GM19193 (cell line): ENCODE results near the gene ADAMTS17.

Experiments
- POLR2A ChIP-seq: IDR thresholded peaks from 4 replicates; pipeline ENCODE4 v1.6.1; 2011; ENCODE audit not compliant: insufficient read depth, insufficient read length; ENCODE audit errors: extremely low read depth

Gene ADAMTS17

DNA sequence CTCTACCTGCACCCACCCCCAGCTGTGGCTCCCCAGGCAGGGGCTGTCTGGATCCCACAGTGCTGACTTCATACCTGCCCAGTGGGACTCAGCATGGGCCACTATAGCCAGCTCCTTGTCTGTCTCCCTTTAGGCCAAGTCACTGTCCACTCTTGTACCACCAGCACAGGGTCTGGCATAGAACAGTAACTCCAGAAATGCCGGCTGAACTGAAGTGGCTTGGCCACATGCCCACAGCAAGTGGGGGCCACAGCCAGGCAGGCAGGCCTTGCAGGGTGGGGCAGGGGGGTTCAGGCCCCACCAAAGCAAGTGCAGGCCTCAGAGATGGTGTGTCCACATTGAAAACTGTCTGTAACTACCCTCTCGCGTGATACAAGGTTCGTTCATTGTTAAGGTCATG is 355.9 kb downstream of the ADAMTS17 start:
- TF ChIP-seq POLR2A = no peak

- no peak for TF ChIP-seq POLR2A
These were observed 357.1 kb downstream of the ADAMTS17 start for GRCh38 chr15:99984491-99985243.

DNA sequence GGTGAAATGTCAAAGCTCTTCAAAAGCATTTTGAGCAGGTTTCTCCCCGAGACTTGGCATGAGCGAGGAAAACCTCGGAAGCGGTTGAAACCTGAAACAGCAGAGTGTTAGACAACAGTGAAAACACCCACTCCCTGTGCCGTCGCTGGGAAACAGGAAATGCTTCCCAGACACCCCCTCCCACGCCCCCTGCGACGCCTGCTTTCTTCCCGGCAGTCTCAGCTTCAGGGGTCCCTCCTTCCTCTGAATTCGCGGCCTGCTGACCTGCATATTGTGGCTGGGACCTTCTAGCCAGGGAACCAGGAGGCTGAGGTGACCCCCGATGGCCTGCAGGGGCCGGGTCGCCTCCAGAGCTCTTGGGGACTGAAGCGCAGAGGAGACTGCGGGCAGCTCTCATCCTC is 357.9 kb downstream of the ADAMTS17 start:
- TF ChIP-seq POLR2A = no peak

DNA sequence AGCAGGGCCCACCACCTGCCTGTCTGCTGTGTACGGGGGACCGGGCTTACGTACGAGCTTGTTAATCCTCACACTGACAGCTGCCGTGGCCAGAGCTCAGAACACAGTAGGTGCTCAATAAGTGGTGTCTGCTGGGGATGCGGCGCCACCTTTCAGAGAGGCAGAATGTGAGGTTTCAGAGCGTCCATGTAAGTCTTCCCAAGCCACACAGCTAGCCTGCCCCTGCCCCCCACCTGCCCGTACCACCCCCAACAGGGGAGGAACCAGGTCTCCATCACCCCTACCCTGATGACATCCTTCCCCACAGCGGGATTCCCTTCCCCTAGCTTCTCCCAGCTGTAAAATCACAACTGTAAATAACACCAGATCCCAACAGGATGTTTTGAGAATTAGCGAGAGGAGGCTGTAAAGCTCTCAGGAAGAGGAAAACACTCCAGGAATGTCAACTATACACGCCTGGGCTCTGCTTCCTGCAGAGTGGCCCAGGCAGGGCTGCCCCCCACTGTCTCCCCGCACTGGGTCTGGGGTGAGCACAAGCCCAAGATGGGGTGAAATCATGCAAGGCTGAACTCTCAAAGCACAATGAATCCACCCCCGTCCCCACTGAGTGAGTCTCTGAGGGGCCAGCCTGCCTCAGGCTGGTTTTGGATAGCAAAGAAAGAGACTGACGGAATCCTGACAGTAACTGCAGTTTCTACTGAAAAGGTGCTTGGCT is 358.4 kb downstream of the ADAMTS17 start:
- no peak for TF ChIP-seq POLR2A

DNA sequence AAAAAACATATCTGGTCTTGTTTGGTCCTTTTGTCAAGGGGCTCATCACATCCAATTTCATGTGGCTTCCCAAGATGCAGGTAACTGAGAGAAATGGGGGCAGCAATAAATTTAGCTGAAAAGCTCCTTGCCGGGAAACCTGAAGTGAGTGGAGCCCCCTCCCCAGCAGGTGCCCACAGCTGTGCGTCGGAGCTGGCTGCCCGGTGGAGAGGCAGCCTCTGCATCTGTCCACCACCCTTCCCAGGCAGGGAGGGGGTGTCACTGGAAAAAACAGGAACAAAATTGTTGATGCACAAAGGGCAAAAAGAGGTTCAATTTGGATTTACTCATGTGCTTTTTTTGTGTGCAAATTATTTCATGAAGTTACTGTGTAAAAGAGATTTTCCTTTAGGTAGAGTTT is 359.1 kb downstream of the ADAMTS17 start:
- TF ChIP-seq POLR2A = no peak

DNA sequence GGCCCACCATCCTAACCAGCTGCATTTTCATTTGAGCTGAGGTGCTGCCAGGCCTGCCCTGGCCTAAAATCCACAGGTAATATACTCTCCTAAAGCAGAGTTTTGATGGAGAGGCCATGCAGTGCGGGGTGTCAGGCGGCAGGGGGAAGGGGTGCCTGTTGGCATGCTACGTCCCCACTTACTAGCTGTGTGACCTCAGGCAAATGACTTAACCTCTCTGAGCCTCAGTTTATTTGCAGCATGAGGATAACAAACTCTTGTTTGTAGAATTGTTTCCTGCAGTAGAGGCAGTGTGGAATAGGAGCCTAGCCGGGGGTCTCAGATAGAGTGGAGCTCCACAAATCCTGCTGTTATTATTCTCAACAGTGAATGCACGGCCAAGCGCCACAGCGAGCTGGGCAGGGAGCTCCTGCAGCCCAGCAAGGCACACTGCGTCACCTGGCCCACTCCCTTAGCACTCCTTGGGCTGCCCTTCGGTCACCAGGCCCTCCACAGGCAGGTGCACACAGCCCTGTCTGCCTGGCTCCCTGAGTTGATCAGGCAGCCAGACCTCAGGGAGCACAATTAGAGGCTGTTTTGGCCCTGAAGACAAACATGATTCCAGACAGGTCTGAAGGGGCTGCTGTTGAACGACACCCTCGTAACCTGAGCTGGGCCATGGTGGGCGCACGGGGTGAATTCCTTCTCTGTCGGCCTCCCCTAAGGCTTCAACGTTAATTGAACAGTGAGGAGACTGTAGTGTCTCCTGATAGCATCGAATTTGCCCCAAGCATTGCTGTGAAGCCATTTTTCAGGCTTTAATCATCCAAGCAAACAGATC is 359.7 kb downstream of the ADAMTS17 start:
- TF ChIP-seq POLR2A = no peak

- TF ChIP-seq POLR2A = no peak
These were observed 360.6 kb downstream of the ADAMTS17 start for GRCh38 chr15:99981191-99981647.

DNA sequence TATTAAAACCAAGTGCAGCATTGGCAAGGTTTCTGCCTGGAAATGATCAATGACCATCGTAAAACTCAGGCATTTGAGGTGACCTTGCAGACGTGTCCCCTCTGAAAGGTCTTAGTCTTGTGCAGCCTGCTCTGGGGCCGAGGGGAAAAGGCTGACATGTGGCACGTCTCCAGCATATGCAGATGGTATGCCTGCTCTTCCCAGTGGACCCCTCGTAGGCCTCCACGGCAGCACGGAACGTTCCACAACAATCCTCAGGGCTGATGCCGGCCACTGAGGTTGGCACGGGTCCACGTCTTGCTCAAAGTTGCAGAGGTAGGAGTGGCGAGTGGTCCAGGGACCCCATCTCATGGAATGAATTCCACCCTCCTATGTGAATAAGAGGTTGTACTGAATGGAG is 361.0 kb downstream of the ADAMTS17 start:
- TF ChIP-seq POLR2A = no peak

DNA sequence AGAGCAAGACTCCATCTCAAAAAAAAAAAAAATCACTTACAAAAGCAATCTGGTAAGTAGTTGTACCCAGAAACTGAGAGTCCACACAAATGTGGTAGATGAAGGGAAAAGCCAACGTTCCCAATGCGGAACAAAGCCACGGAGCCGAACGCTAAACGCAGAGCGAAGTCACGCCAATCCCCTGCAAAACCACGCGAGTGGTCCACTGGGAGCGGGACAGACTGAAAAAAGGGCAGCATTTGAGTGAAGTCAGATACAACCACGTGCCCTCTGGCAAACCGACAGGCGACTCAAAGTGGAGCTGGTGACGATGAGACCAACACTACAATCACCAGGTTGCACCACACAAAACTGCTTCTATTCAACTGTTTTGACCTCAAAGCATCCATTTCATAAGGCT is 362.4 kb downstream of the ADAMTS17 start:
- no peak for TF ChIP-seq POLR2A

DNA sequence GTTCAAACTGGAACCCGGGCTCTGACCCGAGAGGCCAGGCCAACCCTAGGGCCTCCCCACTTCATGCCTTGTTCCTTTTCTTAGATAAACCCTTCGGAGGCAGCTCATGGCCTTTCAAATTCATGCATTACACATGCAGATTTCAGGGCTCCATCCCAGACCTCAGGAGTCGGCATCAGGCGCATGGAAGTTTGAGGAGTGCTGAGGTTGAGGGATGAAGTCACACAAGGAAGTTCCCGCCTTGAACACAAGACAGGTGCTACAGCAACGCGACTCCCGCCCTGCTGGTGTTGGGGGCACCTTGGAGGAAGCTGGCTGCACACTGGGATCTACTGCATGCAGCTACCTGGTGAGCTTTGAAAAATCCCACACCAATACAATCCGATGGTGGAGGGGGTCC is 363.3 kb downstream of the ADAMTS17 start:
- TF ChIP-seq POLR2A = no peak

GRCh38 chr15:99977929-99978328 is 363.8 kb downstream of the ADAMTS17 start:
- no peak for TF ChIP-seq POLR2A

DNA sequence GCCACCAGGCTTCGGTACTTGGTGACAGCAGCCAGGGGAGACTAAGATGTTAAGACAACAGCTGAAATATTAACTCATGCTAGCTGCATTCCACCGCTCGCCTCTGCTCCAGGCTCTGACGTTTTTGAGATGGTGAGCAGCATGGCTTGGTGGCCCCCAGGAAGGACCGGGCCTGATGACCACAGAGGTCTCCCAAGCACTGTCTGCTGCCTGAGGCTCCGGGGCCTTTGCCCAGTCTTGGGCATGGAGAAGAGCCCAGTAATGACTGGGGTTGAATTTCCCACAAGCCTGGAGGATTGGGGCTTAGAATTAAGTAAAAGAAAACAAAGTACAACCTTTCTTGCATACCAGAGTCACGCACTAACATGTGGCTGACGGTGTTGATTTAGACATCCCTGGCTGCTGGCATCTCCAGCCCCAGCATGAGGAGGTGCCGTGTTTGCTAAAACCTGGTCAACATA is 364.9 kb downstream of the ADAMTS17 start:
- no peak for TF ChIP-seq POLR2A

- TF ChIP-seq POLR2A = no peak
These were observed 365.8 kb downstream of the ADAMTS17 start for GRCh38 chr15:99976000-99976399.

DNA sequence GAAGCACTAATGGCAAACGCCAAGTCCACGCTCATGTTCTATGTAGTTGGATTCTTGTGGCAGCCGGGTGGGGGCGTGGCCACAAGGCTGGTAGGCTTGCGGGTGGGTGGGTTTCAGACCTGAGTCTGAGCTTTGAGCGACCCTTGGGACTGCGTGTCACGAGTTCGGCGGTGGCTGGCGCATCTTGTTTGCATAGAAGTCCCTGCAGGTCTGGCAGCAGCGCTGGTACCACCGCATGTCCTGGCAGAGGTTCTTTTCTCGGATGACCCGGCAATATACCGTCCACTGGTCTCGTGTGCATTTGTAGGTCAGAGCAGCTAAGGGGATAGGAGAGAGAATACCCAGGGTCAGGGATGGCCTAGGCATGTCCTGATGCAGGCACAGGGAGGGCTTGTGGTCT is 367.5 kb downstream of the ADAMTS17 start:
- no peak for TF ChIP-seq POLR2A

GRCh38 chr15:99973351-99973750 is 368.4 kb downstream of the ADAMTS17 start:
- TF ChIP-seq POLR2A = no peak
